ENCODE results near the gene IQCH. TPM values are rescaled to one million over a fixed set of nuclear protein-coding genes. Genes with fewer than 3 reads are reported as not detected.

The IQCH gene
- total and polyA plus RNA-seq, 2 of the 4 experiments (the other 2 are of a cell fraction): 0.60 to 2.5 TPM

DNA sequence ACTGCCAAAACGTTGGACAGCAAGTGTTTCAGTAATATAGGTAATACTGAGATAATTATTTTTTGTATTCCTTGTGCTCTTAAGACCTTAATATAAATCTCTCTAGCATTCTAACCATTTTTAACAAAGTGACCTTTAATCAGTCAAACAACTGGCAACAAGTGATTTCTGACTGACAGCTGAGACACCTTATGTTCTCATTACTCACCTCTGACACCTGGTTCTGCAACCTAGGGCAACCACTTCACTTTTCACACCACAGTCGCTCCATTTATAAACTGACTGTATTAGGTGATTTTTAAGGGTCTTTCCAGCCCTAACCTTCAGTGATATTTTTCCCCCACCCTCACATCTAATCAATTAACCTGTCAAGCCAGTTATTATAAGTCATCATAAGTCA lies 205.9 kb downstream of the IQCH start (continued):
- TF ChIP-seq USF2 (IDR thresholded peaks at IDR 0.05; ENCODE audit: low read depth, low read length): no peak

DNA sequence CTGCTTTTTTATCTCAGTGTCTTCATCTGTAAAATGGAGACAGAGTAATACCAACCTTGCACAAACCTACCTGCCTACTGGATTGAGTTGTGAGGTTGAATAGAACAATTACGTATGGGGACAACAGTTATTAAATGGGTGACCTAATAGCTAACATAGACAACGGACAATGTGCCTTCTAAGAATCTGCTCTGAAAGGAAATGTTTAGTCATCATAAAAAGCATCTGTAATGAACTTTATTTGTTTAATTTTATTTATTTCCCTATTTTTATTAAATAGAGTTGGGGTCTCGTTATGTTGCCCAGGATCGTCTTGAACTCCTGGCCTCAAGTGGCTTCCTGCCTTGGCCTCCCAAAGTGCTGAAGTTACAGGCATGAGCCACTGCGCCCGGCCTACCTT lies 207.1 kb downstream of the IQCH start:
- H4K91ac ChIP-seq (ENCODE audit: insufficient read depth, low read depth, low read length): no peak overlapping the region
- CTCF ChIA-PET: no interaction called here
- H3K27ac ChIP-seq (ENCODE audit: insufficient read depth, low read length): no peak overlapping the region
- no peak overlapping the region for H3K4ac ChIP-seq (ENCODE audit: low read depth, low read length)
- peaks cover 32% of the 10 kb centered on the region for H3K27me3 ChIP-seq (ENCODE audit: control insufficient read depth, insufficient read depth, low read length)
- TF ChIP-seq MXI1 (IDR thresholded peaks at IDR 0.05; ENCODE audit: borderline replicate concordance, low read depth, low read length) (no peak), MAFK (IDR thresholded peaks at IDR 0.05; ENCODE audit: low read depth, low read length) (peak; percentile 33; the same call in 1 of the 2 replicates), RAD21 (IDR thresholded peaks at IDR 0.05; ENCODE audit: low read length) (no peak), BHLHE40 (IDR thresholded peaks at IDR 0.05; ENCODE audit: low read depth, low read length) (no peak), NFE2L2 (IDR thresholded peaks at IDR 0.05; ENCODE audit: low read depth, low read length) (no peak), MAZ (IDR thresholded peaks at IDR 0.05; ENCODE audit: borderline replicate concordance, low read depth, low read length) (no peak), RCOR1 (IDR thresholded peaks at IDR 0.05; ENCODE audit: insufficient replicate concordance, low read length) (no peak)
- H3K4me3 ChIP-seq (ENCODE audit: insufficient read depth, low read depth, low read length): no peak overlapping the region
- no peaks in the 10 kb centered on the region for H3K4me1 ChIP-seq (ENCODE audit: control insufficient read depth, insufficient read depth, low read length)
- intact Hi-C loops (cut with micrococcal nuclease) (no loop called here), in situ Hi-C loops (cut with MboI; ENCODE audit: low sequenced_read_pairs) (no loop called here), dilution Hi-C loops (cut with HindIII; ENCODE audit: low sequenced_read_pairs, unreplicated experiment) (no loop called here)
- H4K20me1 ChIP-seq (ENCODE audit: insufficient read depth, low read length): no peaks in the 10 kb centered on the region
- no peaks in the 10 kb centered on the region for H3K9me3 ChIP-seq (ENCODE audit: control insufficient read depth, insufficient read depth, low read length)
- no peak overlapping the region for H2BK5ac ChIP-seq (ENCODE audit: low read depth, low read length, poor library complexity, severe bottlenecking)
- H3K14ac ChIP-seq (replicated peaks; ENCODE audit: low read depth, low read length): no peak overlapping the region
- 100% methylated on average over 1 of the region's 6 CpGs; no CpG with 5 or more reads in 1 of the 2 experiments for WGBS, 2 experiments (ENCODE audit: extremely low coverage in 2 of 2, insufficient read length in 1 of 2)
- H3K36me3 ChIP-seq (ENCODE audit: control insufficient read depth, insufficient read depth, low read length): no peaks in the 10 kb centered on the region
- H3K9me1 ChIP-seq (ENCODE audit: insufficient read depth, low read length): no peaks in the 10 kb centered on the region
- ATAC-seq (ENCODE audit: low read depth) (no peak), DNase-seq (no peak)
- POLR2A ChIA-PET (ENCODE audit: unreplicated experiment): no interaction called here
- no peak overlapping the region for H3K56ac ChIP-seq (ENCODE audit: extremely low read depth, insufficient read depth, low read length)
- H3K18ac ChIP-seq (ENCODE audit: low read depth, low read length): no peak overlapping the region
- H2AK9ac ChIP-seq (replicated peaks; ENCODE audit: low read depth, low read length, poor library complexity): no peak overlapping the region
- H3K23ac ChIP-seq (ENCODE audit: low read depth, low read length): no peak overlapping the region
- H3K9ac ChIP-seq (ENCODE audit: low read depth, low read length): no peak overlapping the region
- H2AK5ac ChIP-seq (ENCODE audit: low read depth, low read length): no peak overlapping the region
- H2BK20ac ChIP-seq (ENCODE audit: low read depth, low read length): no peak overlapping the region
- no peak overlapping the region for H4K5ac ChIP-seq (ENCODE audit: low read depth, low read length)
- H3K4me2 ChIP-seq (ENCODE audit: low read depth, low read length): no peak overlapping the region
- no peaks in the 10 kb centered on the region for H3K79me1 ChIP-seq (ENCODE audit: low read depth in 1 of 2, low read length in 2 of 2)
- no peak overlapping the region for H2BK120ac ChIP-seq (ENCODE audit: low read depth, low read length)
- no peak overlapping the region for H2BK15ac ChIP-seq (ENCODE audit: low read depth, low read length)
- no peak overlapping the region for H4K8ac ChIP-seq (ENCODE audit: low read depth in 2 of 2, low read length in 2 of 2)
- no peak overlapping the region for H2AFZ ChIP-seq (replicated peaks; ENCODE audit: low read length, poor library complexity)
- BruUV-seq (replicated peaks): no TSS peak
